Activated CD8-positive, alpha-beta T cell treated with anti-CD3 and anti-CD28 coated beads, Interleukin-2, amount 10 ng/mL, durations not matched to agents 7 days and 5 days (primary cell): ENCODE measurements around the gene IRS2. TPM values are rescaled to one million over a fixed set of nuclear protein-coding genes. Genes with fewer than 3 reads are reported as not detected.
A peak's percentile ranks its signal among the peaks of the same experiment; 100 is the strongest.

Source experiments
- ATAC-seq: fragments of 150-1000 bp; cut with Tn5 transposase; one replicate; pipeline ENCODE4 v1.10.0; 2021; ENCODE audit warnings: moderate library complexity
- CTCF ChIA-PET: fragments of 350-600 bp; sonication (Branson Sonifier 250); formaldehyde crosslinking; loops from one replicate; lab custom pipeline; 2021; ENCODE audit warnings: antibody characterized with exemption; lab: Charles Lee
- POLR2A ChIA-PET: fragments of 350-600 bp; sonication (Branson Sonifier 250); formaldehyde crosslinking; loops from one replicate; lab custom pipeline; 2021; ENCODE audit warnings: antibody characterized with exemption; lab: Charles Lee
- DNase-seq: peaks from one replicate; pipeline ENCODE4 v3.0.0-alpha.2; 2020
- H3K27ac Mint-ChIP-seq: one replicate; pipeline ENCODE4 v1.8.0; 2021; ENCODE audit warnings: mild to moderate bottlenecking, mixed read lengths
- H3K27me3 Mint-ChIP-seq: one replicate; pipeline ENCODE4 v1.8.0; 2021; ENCODE audit warnings: low read depth, mixed read lengths
- H3K36me3 Mint-ChIP-seq: one replicate; pipeline ENCODE4 v1.8.0; 2021; ENCODE audit warnings: low read depth, mixed read lengths
- H3K4me1 Mint-ChIP-seq: one replicate; pipeline ENCODE4 v1.8.0; 2021; ENCODE audit warnings: low read depth, mixed read lengths
- H3K4me3 Mint-ChIP-seq: one replicate; pipeline ENCODE4 v1.8.0; 2021; ENCODE audit warnings: mild to moderate bottlenecking, mixed read lengths
- H3K9me3 Mint-ChIP-seq: one replicate; pipeline ENCODE4 v1.8.0; 2022; ENCODE audit warnings: mixed read lengths; ENCODE audit not compliant: insufficient read depth
- total RNA-seq, 2 experiments: library from RNA; stranded (reverse); gene quantifications; one replicate each; pipeline ENCODE4 v1.2.3, GENCODE V29; 2021

Gene IRS2
- total RNA-seq, 2 experiments from 2014 or later = 3.2 to 3.3 TPM

- no peaks in the 10 kb centered on the region for H3K36me3 Mint-ChIP-seq
- H3K27ac Mint-ChIP-seq = no peak overlapping the region
- H3K9me3 Mint-ChIP-seq = no peaks in the 10 kb centered on the region
- no peak overlapping the region for H3K4me3 Mint-ChIP-seq
- CTCF ChIA-PET = no interaction called here
- H3K27me3 Mint-ChIP-seq = peaks cover 33% of the 10 kb centered on the region
- no peaks in the 10 kb centered on the region for H3K4me1 Mint-ChIP-seq
- POLR2A ChIA-PET = no interaction called here
- ATAC-seq = no peak
- no peak for DNase-seq
Measured at GRCh38 chr13:109794095-109794494, 7.7 kb upstream of the IRS2 start.

GRCh38 chr13:109792416-109793059 is 6.2 kb upstream of the IRS2 start:
- H3K36me3 Mint-ChIP-seq = no peaks in the 10 kb centered on the region
- H3K27ac Mint-ChIP-seq = no peak overlapping the region
- no peak for DNase-seq
- ChIA-PET CTCF (no interaction called here), POLR2A (no interaction called here)
- no peak for ATAC-seq
- no peaks in the 10 kb centered on the region for H3K9me3 Mint-ChIP-seq
- H3K4me1 Mint-ChIP-seq = peaks cover 6% of the 10 kb centered on the region
- H3K27me3 Mint-ChIP-seq = peaks cover 40% of the 10 kb centered on the region
- H3K4me3 Mint-ChIP-seq = no peak overlapping the region

GRCh38 chr13:109790942-109791605 is 4.7 kb upstream of the IRS2 start:
- peak; percentile 56 for DNase-seq
- H3K9me3 Mint-ChIP-seq = no peaks in the 10 kb centered on the region
- H3K4me3 Mint-ChIP-seq = no peak overlapping the region
- ChIA-PET CTCF (interaction anchor here (1.1 kb wide), 1 partner anchor 26 kb away, joined by 5 read pairs; no protein-coding TSS in a partner anchor), POLR2A (no interaction called here)
- peaks cover 32% of the 10 kb centered on the region for H3K27me3 Mint-ChIP-seq
- peaks cover 6% of the 10 kb centered on the region for H3K4me1 Mint-ChIP-seq
- H3K27ac Mint-ChIP-seq = no peak overlapping the region
- ATAC-seq = no peak
- no peaks in the 10 kb centered on the region for H3K36me3 Mint-ChIP-seq

GRCh38 chr13:109790086-109790485 is 3.7 kb upstream of the IRS2 start:
- Mint-ChIP-seq H3K27me3 (peaks cover 28% of the 10 kb centered on the region), H3K9me3 (no peaks in the 10 kb centered on the region), H3K4me3 (no peak overlapping the region), H3K4me1 (peaks cover 6% of the 10 kb centered on the region), H3K36me3 (no peaks in the 10 kb centered on the region), H3K27ac (no peak overlapping the region)
- ChIA-PET POLR2A (no interaction called here), CTCF (interaction anchor here (0.8 to 2.1 kb wide), 4 partner anchors 10 to 827 kb away, joined by 3 to 7 read pairs (median 5); no protein-coding TSS in a partner anchor)
- no peak for DNase-seq
- ATAC-seq = no peak

- Mint-ChIP-seq H3K4me1 (peaks cover 6% of the 10 kb centered on the region), H3K27ac (no peak overlapping the region), H3K36me3 (no peaks in the 10 kb centered on the region), H3K4me3 (no peak overlapping the region), H3K27me3 (peaks cover 28% of the 10 kb centered on the region), H3K9me3 (no peaks in the 10 kb centered on the region)
- ATAC-seq (no peak), DNase-seq (no peak)
- POLR2A ChIA-PET = no interaction called here
- CTCF ChIA-PET = interaction anchor here (0.8 to 2.1 kb wide), 4 partner anchors 9 to 826 kb away, joined by 3 to 7 read pairs (median 5); no protein-coding TSS in a partner anchor
Measured at GRCh38 chr13:109789262-109789661, 2.9 kb upstream of the IRS2 start.

- no peak overlapping the region for H3K27ac Mint-ChIP-seq
- peaks cover 2% of the 10 kb centered on the region for H3K36me3 Mint-ChIP-seq
- H3K9me3 Mint-ChIP-seq = no peaks in the 10 kb centered on the region
- POLR2A ChIA-PET = no interaction called here
- no peak for ATAC-seq
- H3K27me3 Mint-ChIP-seq = peaks cover 28% of the 10 kb centered on the region
- CTCF ChIA-PET = interaction anchor here (2.1 kb wide), 1 partner anchor 178 kb away, joined by 5 read pairs; no protein-coding TSS in a partner anchor
- H3K4me3 Mint-ChIP-seq = peak overlapping the region; percentile 15
- DNase-seq = no peak
- peaks cover 6% of the 10 kb centered on the region for H3K4me1 Mint-ChIP-seq
Measured at GRCh38 chr13:109788372-109789111, 2.2 kb upstream of the IRS2 start.

GRCh38 chr13:109787135-109787954 is 962 bp upstream of the IRS2 start:
- peaks cover 24% of the 10 kb centered on the region for H3K27me3 Mint-ChIP-seq
- CTCF ChIA-PET = no interaction called here
- H3K36me3 Mint-ChIP-seq = peaks cover 3% of the 10 kb centered on the region
- ATAC-seq (peak; percentile 6), DNase-seq (peak; percentile 36)
- peak overlapping the region; percentile 81 for H3K4me3 Mint-ChIP-seq
- peaks cover 6% of the 10 kb centered on the region for H3K4me1 Mint-ChIP-seq
- POLR2A ChIA-PET = no interaction called here
- no peak overlapping the region for H3K27ac Mint-ChIP-seq
- no peaks in the 10 kb centered on the region for H3K9me3 Mint-ChIP-seq

GRCh38 chr13:109785892-109786450 is 412 bp downstream of the IRS2 start:
- Mint-ChIP-seq H3K9me3 (no peaks in the 10 kb centered on the region), H3K4me1 (peaks cover 13% of the 10 kb centered on the region), H3K27me3 (peaks cover 21% of the 10 kb centered on the region), H3K4me3 (peak overlapping the region; percentile 38), H3K36me3 (peaks cover 4% of the 10 kb centered on the region), H3K27ac (no peak overlapping the region)
- ATAC-seq (peak; percentile 23), DNase-seq (no peak)
- ChIA-PET POLR2A (no interaction called here), CTCF (no interaction called here)

- Mint-ChIP-seq H3K9me3 (no peaks in the 10 kb centered on the region), H3K36me3 (peaks cover 9% of the 10 kb centered on the region), H3K27ac (peak overlapping the region; percentile 25), H3K4me1 (peaks cover 19% of the 10 kb centered on the region), H3K27me3 (peaks cover 18% of the 10 kb centered on the region), H3K4me3 (peak overlapping the region; percentile 54)
- no peak for ATAC-seq
- ChIA-PET POLR2A (interaction anchor here (0.9 kb wide), 1 partner anchor 21 kb away, joined by 4 read pairs; no protein-coding TSS in a partner anchor), CTCF (interaction anchor here (0.6 to 1.3 kb wide), 15 partner anchors 12 to 824 kb away, joined by 3 to 6 read pairs (median 3); no protein-coding TSS in a partner anchor)
- peak; percentile 51 for DNase-seq
Measured at GRCh38 chr13:109785141-109785891, 1.1 kb downstream of the IRS2 start.

- Mint-ChIP-seq H3K4me3 (peak overlapping the region; percentile 54), H3K27me3 (peaks cover 14% of the 10 kb centered on the region), H3K9me3 (no peaks in the 10 kb centered on the region), H3K4me1 (peaks cover 26% of the 10 kb centered on the region), H3K27ac (no peak overlapping the region), H3K36me3 (peaks cover 9% of the 10 kb centered on the region)
- peak; percentile 69 for DNase-seq
- POLR2A ChIA-PET = interaction anchor here (0.9 kb wide), 1 partner anchor 20 kb away, joined by 4 read pairs; no protein-coding TSS in a partner anchor
- CTCF ChIA-PET = interaction anchor here (0.6 to 1.3 kb wide), 15 partner anchors 12 to 824 kb away, joined by 3 to 6 read pairs (median 3); no protein-coding TSS in a partner anchor
- peak; percentile 22 for ATAC-seq
Measured at GRCh38 chr13:109784590-109785140, 1.7 kb downstream of the IRS2 start.
